Common myeloid progenitor, CD34-positive (primary cell): ENCODE measurements around the gene MTCL1.
A peak's percentile ranks its signal among the peaks of the same experiment; 100 is the strongest.

ENCODE experiments used
- CTCF ChIA-PET: fragments of 350-600 bp; sonication (Branson Sonifier 250); formaldehyde crosslinking; loops from one replicate; lab custom pipeline; 2021; ENCODE audit warnings: antibody characterized with exemption; lab: Charles Lee
- POLR2A ChIA-PET: fragments of 350-600 bp; sonication (Branson Sonifier 250); formaldehyde crosslinking; loops from one replicate; lab custom pipeline; 2021; ENCODE audit warnings: antibody characterized with exemption; lab: Charles Lee
- DNase-seq, 3 donors: peaks; one replicate each; pipeline versions ENCODE4 v3.0.0 to v3.0.0-alpha.2; 2013
- H3K27ac ChIP-seq, 2 experiments: 1 replicate in 1 of 2; 2 replicates in 1 of 2; pipeline ENCODE4 v1.7.0; 2013; ENCODE audit warnings: inconsistent platforms in 2 of 2, low read length in 2 of 2, mild to moderate bottlenecking in 2 of 2, low read depth in 1 of 2, moderate library complexity in 1 of 2; ENCODE audit not compliant: severe bottlenecking in 2 of 2, insufficient read depth in 1 of 2, poor library complexity in 1 of 2
- H3K27me3 ChIP-seq, 5 experiments: replicated peaks in 2 of 5; 1 replicate in 3 of 5; 2 replicates in 2 of 5; pipeline versions ENCODE4 v1.6.1 to v1.7.0; 2013; ENCODE audit warnings: low read length in 4 of 5, mild to moderate bottlenecking in 2 of 5, moderate library complexity in 2 of 5, inconsistent platforms in 1 of 5; ENCODE audit not compliant: insufficient read depth in 5 of 5, control insufficient read depth in 4 of 5
- H3K36me3 ChIP-seq, 4 experiments: 1 replicate in 2 of 4; 2 replicates in 2 of 4; pipeline versions ENCODE4 v1.6.1 to v1.7.0; 2013; ENCODE audit warnings: low read length in 3 of 4, control low read depth in 1 of 4, mild to moderate bottlenecking in 1 of 4; ENCODE audit not compliant: control insufficient read depth in 4 of 4, insufficient read depth in 4 of 4
- H3K4me1 ChIP-seq, 4 experiments: 1 replicate in 3 of 4; 2 replicates in 1 of 4; pipeline versions ENCODE4 v1.6.1 to v1.7.1; 2013; ENCODE audit warnings: low read length in 3 of 4, mild to moderate bottlenecking in 3 of 4, control low read depth in 1 of 4, inconsistent platforms in 1 of 4, moderate library complexity in 1 of 4; ENCODE audit not compliant: control insufficient read depth in 4 of 4, insufficient read depth in 4 of 4; ENCODE audit errors: control extremely low read depth in 1 of 4
- H3K4me3 ChIP-seq, 7 experiments: 1 replicate in 4 of 7; 2 replicates in 3 of 7; pipeline versions ENCODE4 v1.5.1 to v1.7.0; 2013; ENCODE audit warnings: mild to moderate bottlenecking in 7 of 7, low read length in 6 of 7, moderate library complexity in 6 of 7, inconsistent platforms in 2 of 7, low read depth in 2 of 7, control low read depth in 1 of 7; ENCODE audit not compliant: insufficient read depth in 4 of 7, control insufficient read depth in 1 of 7; ENCODE audit errors: extremely low read depth in 1 of 7
- H3K9me3 ChIP-seq, 5 experiments: 1 replicate in 4 of 5; 2 replicates in 1 of 5; pipeline versions ENCODE4 v1.6.1 to v1.7.1; 2013; ENCODE audit warnings: low read length in 4 of 5, mild to moderate bottlenecking in 2 of 5, inconsistent platforms in 1 of 5, low read depth in 1 of 5, moderate library complexity in 1 of 5; ENCODE audit not compliant: control insufficient read depth in 4 of 5, insufficient read depth in 2 of 5; ENCODE audit errors: control extremely low read depth in 1 of 5
- WGBS: methylation state at CpG from one replicate; pipeline ENCODE4 v1.1.5; 2013; ENCODE audit not compliant: insufficient coverage; 5-methylcytosine and 5-hydroxymethylcytosine counted together

The MTCL1 gene

GRCh38 chr18:8704361-8705237 lies 757 bp upstream of the MTCL1 start:
- H3K9me3 ChIP-seq: no peaks in the 10 kb centered on the region
- peak; percentile 73 to 86 (median 84) for DNase-seq
- H3K4me3 ChIP-seq: peak overlapping the region; percentile 37 to 83 (median 67)
- H3K36me3 ChIP-seq: no peaks in the 10 kb centered on the region
- ChIA-PET CTCF (interaction anchor here (0.8 to 1.2 kb wide), 2 partner anchors 9 to 283 kb away, joined by 3 read pairs; no protein-coding TSS in a partner anchor), POLR2A (interaction anchor here (0.7 to 1.3 kb wide), 2 partner anchors 18 to 25 kb away, joined by 3 to 4 read pairs; no protein-coding TSS in a partner anchor)
- under 1% methylated on average over 27 of the region's 64 CpGs for WGBS
- peaks cover 0 to 35% (median 29%) of the 10 kb centered on the region in 4 experiments for H3K4me1 ChIP-seq
- H3K27ac ChIP-seq: no peak overlapping the region
- H3K27me3 ChIP-seq: peaks cover 3 to 73% (median 33%) of the 10 kb centered on the region in 5 experiments

GRCh38 chr18:8705961-8706790 lies 820 bp downstream of the MTCL1 start:
- ChIA-PET POLR2A (no interaction called here), CTCF (interaction anchor here (1.1 to 3.7 kb wide), 3 partner anchors 15 to 281 kb away, joined by 3 to 12 read pairs (median 12); no protein-coding TSS in a partner anchor)
- peaks cover 3 to 71% (median 33%) of the 10 kb centered on the region in 5 experiments for H3K27me3 ChIP-seq
- no peaks in the 10 kb centered on the region for H3K9me3 ChIP-seq
- no peak overlapping the region for H3K27ac ChIP-seq
- H3K36me3 ChIP-seq: no peaks in the 10 kb centered on the region
- peak in 2 of 3 donors; percentile 25 to 36 for DNase-seq
- H3K4me1 ChIP-seq: peaks cover 0 to 35% (median 29%) of the 10 kb centered on the region in 4 experiments
- H3K4me3 ChIP-seq: peak overlapping the region; percentile 35 to 83 (median 47)
- under 1% methylated on average over 89 of the region's 116 CpGs for WGBS

- Histone ChIP-seq H3K9me3 (no peaks in the 10 kb centered on the region), H3K4me3 (peak overlapping the region in 6 of 7 experiments; percentile 10 to 83 (median 54)), H3K27ac (no peak overlapping the region), H3K36me3 (no peaks in the 10 kb centered on the region), H3K27me3 (peaks cover 3 to 65% (median 29%) of the 10 kb centered on the region in 5 experiments), H3K4me1 (peaks cover 0 to 35% (median 29%) of the 10 kb centered on the region in 4 experiments)
- 2% methylated on average over 39 of the region's 48 CpGs for WGBS
- DNase-seq: peak; percentile 14 to 68 (median 67)
- CTCF ChIA-PET: interaction anchor here (1.1 to 3.7 kb wide), 6 partner anchors 10 to 280 kb away, joined by 3 to 12 read pairs (median 4); no protein-coding TSS in a partner anchor
- POLR2A ChIA-PET: interaction anchor here (0.5 kb wide), 1 partner anchor 22 kb away, joined by 6 read pairs; no protein-coding TSS in a partner anchor
Measured at GRCh38 chr18:8706791-8707555, 1.6 kb downstream of the MTCL1 start.

GRCh38 chr18:8707556-8708300 lies 2.4 kb downstream of the MTCL1 start:
- Histone ChIP-seq H3K4me3 (peak overlapping the region in 2 of 7 experiments; percentile 3 to 63), H3K27me3 (peaks cover 3 to 58% (median 32%) of the 10 kb centered on the region in 5 experiments), H3K9me3 (no peaks in the 10 kb centered on the region), H3K4me1 (peaks cover 0 to 35% (median 29%) of the 10 kb centered on the region in 4 experiments), H3K36me3 (no peaks in the 10 kb centered on the region), H3K27ac (no peak overlapping the region)
- 58% methylated on average over 4 of the region's 4 CpGs for WGBS
- ChIA-PET CTCF (interaction anchor here (1.1 to 3.7 kb wide), 6 partner anchors 9 to 280 kb away, joined by 3 to 12 read pairs (median 4); no protein-coding TSS in a partner anchor), POLR2A (interaction anchor here (0.5 kb wide), 1 partner anchor 21 kb away, joined by 6 read pairs; no protein-coding TSS in a partner anchor)
- DNase-seq: no peak

- Histone ChIP-seq H3K27ac (no peak overlapping the region), H3K27me3 (peaks cover 5 to 49% (median 31%) of the 10 kb centered on the region in 5 experiments), H3K9me3 (no peaks in the 10 kb centered on the region), H3K4me1 (peaks cover 0 to 28% (median 27%) of the 10 kb centered on the region in 4 experiments), H3K36me3 (no peaks in the 10 kb centered on the region), H3K4me3 (no peak overlapping the region)
- ChIA-PET POLR2A (interaction anchor here (0.7 kb wide), 1 partner anchor 17 kb away, joined by 6 read pairs; no protein-coding TSS in a partner anchor), CTCF (interaction anchor here (0.6 to 3.7 kb wide), 2 partner anchors 150 to 279 kb away, joined by 3 to 12 read pairs; no protein-coding TSS in a partner anchor)
- WGBS: 91% methylated on average over 8 of the region's 9 CpGs
- DNase-seq: no peak
Measured at GRCh38 chr18:8708670-8709069, 3.3 kb downstream of the MTCL1 start.
